ENCODE results near the gene NKAIN2.
"Not testable (repeated sequence)": the region's sequence is repeated elsewhere in the genome, so short reads cannot be mapped to it uniquely, and the experiment has no call there.

The NKAIN2 gene

DNA sequence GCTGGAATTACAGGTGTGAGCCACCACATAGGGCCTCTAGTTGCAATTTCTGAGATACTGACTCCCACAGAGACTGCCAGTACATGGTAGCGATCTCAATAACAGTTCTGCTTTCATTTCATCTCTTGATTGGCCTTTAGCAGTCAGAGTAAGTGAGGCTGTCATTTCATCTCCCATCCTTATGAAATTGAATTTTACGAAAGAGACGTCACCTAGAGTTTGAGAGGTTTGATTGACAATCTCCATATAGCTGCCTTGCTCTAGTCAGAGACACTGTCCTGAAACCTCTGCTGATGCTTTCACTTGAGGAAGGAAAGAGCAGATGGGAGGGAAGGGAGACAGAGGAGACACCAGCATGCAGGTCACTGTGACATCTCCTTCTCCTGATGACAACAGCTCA is 466.1 kb downstream of the NKAIN2 start:
- H3K27ac ChIP-seq = no peak overlapping the region
- no peak for TF ChIP-seq ZFX (IDR thresholded peaks at IDR 0.05; ENCODE audit: borderline replicate concordance)
- TF ChIP-seq, protein P1, sequence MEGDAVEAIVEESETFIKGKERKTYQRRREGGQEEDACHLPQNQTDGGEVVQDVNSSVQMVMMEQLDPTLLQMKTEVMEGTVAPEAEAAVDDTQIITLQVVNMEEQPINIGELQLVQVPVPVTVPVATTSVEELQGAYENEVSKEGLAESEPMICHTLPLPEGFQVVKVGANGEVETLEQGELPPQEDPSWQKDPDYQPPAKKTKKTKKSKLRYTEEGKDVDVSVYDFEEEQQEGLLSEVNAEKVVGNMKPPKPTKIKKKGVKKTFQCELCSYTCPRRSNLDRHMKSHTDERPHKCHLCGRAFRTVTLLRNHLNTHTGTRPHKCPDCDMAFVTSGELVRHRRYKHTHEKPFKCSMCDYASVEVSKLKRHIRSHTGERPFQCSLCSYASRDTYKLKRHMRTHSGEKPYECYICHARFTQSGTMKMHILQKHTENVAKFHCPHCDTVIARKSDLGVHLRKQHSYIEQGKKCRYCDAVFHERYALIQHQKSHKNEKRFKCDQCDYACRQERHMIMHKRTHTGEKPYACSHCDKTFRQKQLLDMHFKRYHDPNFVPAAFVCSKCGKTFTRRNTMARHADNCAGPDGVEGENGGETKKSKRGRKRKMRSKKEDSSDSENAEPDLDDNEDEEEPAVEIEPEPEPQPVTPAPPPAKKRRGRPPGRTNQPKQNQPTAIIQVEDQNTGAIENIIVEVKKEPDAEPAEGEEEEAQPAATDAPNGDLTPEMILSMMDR (IDR thresholded peaks at IDR 0.05) = no peak

DNA sequence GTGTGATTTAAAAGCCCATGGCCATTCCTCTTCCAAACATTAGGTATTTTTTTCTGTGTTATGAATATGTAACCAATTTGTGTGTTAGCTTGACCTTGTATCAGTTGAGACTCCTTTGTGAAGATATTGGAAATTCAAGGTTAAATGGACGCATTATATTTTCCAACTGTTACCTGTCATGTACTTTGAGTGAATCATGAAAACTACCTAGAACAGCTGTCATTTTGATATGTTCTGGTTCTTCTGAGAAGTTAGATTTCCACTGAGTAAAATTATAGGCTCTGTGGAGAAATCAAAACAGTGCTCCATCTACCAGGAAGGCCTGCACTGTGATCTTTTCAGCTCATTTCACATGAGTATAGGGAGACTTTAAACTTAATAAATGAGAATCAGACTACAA is 470.0 kb downstream of the NKAIN2 start:
- TF ChIP-seq, protein P1 (IDR thresholded peaks at IDR 0.05) = no peak
- H3K27ac ChIP-seq = no peak overlapping the region

DNA sequence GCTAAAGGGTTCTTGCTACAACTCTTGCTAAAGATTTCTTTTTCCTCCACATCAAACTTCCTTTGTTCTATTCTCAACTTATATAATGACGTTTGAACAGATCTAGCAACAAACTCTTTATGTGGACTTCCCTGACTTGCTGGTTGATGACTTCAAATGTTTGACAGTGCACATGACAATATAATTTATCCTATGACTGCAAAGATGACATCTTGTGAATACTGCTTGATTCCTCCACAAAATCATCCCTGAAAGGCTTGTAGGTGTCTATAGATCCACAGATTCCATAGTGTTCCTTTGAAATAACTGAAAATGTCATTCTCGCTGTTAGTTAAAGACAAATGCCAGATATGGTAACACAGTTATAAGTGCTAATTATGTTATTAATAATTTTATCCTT is 478.9 kb downstream of the NKAIN2 start:
- TF ChIP-seq, protein P1 (IDR thresholded peaks at IDR 0.05) = no peak
- TF ChIP-seq ZFX (IDR thresholded peaks at IDR 0.05; ENCODE audit: borderline replicate concordance) = no peak
- no peak overlapping the region for H3K27ac ChIP-seq

DNA sequence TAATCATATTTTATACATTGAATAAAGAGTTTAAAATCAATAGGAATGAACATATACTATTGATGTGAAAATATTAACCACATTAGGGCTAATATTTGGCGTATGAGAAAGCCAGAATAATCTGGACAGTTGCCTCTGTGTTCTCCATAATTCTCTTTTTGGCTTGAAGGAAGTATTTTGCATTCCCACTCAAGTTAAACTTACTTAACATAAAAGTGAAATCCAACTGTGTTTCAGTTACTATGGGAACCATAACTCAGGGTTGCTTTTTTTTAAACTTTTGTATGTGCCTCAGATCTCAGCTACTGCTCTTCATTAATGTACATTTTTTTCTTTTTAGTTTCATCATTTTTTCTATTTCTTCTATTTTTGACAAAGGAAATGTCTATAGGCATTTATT is 479.8 kb downstream of the NKAIN2 start:
- no peak for TF ChIP-seq ZFX (IDR thresholded peaks at IDR 0.05; ENCODE audit: borderline replicate concordance)
- TF ChIP-seq, protein P1 (IDR thresholded peaks at IDR 0.05) = no peak
- H3K27ac ChIP-seq = no peak overlapping the region

DNA sequence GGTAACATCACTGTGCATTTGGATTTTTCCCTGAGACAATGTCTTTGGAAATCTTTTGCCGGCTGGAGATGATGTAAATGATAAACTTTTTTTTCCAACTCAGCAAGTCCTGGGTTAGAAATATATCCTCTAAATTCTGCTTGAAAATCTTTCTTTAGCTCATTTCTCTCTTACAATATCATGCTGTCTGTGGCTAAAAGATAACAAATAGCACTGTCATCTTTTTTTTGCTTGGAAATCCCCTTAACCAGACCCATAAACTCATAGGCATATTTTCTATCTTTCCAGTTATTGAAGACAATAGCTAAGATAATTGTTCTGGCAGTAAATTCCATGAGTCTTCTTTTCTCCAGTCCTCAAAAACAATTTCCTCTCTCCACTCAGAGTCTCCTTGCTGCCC is 481.5 kb downstream of the NKAIN2 start:
- no peak overlapping the region for H3K27ac ChIP-seq
- TF ChIP-seq ZFX (IDR thresholded peaks at IDR 0.05; ENCODE audit: borderline replicate concordance) = no peak
- TF ChIP-seq, protein P1 (IDR thresholded peaks at IDR 0.05) = no peak

DNA sequence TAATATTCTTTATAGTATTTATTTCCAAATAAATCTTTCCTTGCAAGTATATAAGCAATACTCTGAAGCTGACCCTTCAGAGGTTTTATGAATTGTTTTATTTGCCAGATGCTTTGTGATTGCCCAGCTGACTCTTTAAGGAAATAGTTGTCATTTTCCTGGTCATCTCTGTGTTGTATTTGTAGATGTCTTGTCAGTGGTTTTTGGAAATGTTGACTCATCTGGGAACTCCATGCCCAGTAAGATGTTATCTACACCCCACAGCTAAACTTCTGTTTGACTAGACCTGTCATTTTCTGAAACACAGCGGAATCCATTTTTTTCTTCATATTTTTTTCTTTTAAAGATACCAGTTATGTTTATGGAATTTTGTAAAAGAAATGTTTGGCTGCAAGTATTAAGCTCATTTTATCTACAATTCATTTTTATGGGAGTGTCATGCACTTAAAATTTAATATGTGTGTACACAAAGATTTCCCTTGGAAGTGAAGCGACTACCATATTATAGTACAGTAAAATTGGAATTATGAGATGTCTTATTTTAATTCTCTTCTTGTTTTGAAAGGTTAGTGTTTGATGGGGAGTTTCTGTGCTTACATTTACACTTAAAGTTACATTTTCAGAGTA is 491.0 kb downstream of the NKAIN2 start:
- TF ChIP-seq, protein P1 (IDR thresholded peaks at IDR 0.05) = no peak
- no peak for TF ChIP-seq ZFX (IDR thresholded peaks at IDR 0.05; ENCODE audit: borderline replicate concordance)
- H3K27ac ChIP-seq = no peak overlapping the region

DNA sequence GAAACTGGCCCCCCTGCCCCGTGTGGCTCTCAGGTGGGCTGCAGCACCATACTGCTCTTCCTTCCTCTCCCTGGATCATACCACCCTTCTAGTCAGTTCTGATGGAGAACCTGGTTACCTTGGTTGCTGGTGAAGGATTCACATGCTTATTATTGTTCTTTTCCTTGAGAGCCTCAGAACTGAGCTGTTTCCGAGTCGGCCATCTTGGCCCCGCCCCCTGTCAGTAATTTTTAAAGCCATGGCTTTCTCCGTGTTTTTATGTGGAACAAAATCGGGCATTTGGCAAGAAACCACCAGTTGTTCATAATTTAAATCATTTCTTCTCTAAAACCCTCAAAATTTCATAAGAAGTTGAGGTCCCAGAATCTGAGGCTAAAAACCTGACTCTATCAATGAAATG is 493.8 kb downstream of the NKAIN2 start:
- no peak for TF ChIP-seq ZFX (IDR thresholded peaks at IDR 0.05; ENCODE audit: borderline replicate concordance)
- H3K27ac ChIP-seq = no peak overlapping the region

DNA sequence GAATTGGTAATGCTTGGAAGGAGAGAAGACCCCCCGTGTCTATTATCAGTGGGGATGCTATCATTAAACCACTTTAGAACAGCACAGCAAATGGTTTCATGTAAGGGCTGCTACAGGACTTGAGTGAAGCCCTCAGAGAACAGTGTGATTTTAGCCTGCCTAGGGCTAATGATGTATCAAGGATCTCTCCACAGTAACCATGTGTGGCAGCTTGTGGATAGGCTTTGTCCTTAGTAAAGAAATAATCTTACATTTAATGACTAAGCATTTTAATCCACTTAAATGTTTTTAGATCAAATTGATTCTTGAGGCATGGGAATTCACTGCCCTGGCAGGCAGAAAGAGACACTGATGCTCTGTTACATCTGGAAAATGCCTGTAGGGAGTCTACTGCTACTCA is 495.1 kb downstream of the NKAIN2 start:
- no peak overlapping the region for H3K27ac ChIP-seq
- no peak for TF ChIP-seq ZFX (IDR thresholded peaks at IDR 0.05; ENCODE audit: borderline replicate concordance)
- TF ChIP-seq, protein P1 (IDR thresholded peaks at IDR 0.05) = no peak

DNA sequence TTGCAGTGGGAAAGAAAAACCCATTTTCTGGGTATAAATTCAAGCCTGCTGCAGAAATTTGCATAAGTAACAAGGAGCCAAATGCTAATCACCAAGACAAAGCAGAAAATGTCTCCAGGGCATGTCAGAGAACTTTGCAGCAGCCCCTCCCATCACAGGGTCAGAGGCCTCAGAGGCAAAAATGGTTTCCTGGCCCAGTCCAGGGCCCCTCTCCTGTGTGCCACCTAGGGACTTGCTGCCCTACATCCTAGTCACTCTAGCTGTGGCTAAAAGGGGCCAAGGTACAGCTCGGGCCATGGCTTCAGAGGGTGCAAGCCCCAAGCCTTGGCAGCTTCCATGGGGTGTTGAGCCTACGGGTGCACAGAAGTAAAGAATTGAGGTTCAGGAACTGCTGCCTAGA is 497.2 kb downstream of the NKAIN2 start:
- H3K27ac ChIP-seq = not testable (repeated sequence)

Measured in 22Rv1 (cell line).